Effector memory CD4-positive, alpha-beta T cell (primary cell): ENCODE data around the gene HMCN1.

Experiments
- DNase-seq, 3 donors: peaks; one replicate each; pipeline ENCODE4 v3.0.0-alpha.2; 2020
- H3K27ac ChIP-seq: 2 replicates; pipeline ENCODE4 v1.7.0; 2013; ENCODE audit warnings: mild to moderate bottlenecking, low read length, moderate library complexity; ENCODE audit not compliant: insufficient read depth, poor library complexity, severe bottlenecking
- H3K27me3 ChIP-seq: replicated peaks from 2 replicates; pipeline ENCODE4 v1.7.0; 2013; ENCODE audit warnings: mild to moderate bottlenecking, low read length; ENCODE audit not compliant: insufficient read depth, control insufficient read depth, poor library complexity, severe bottlenecking
- H3K36me3 ChIP-seq: 2 replicates; pipeline ENCODE4 v1.7.0; 2013; ENCODE audit warnings: mild to moderate bottlenecking, low read length, moderate library complexity; ENCODE audit not compliant: control insufficient read depth, insufficient read depth
- H3K4me1 ChIP-seq: 2 replicates; pipeline ENCODE4 v1.7.0; 2013; ENCODE audit warnings: low read length, mild to moderate bottlenecking; ENCODE audit not compliant: control insufficient read depth, insufficient read depth, poor library complexity, severe bottlenecking
- H3K4me3 ChIP-seq: 2 replicates; pipeline ENCODE4 v1.7.0; 2013; ENCODE audit warnings: low read length, low read depth, mild to moderate bottlenecking; ENCODE audit not compliant: insufficient read depth, poor library complexity, severe bottlenecking
- H3K9me3 ChIP-seq: 2 replicates; pipeline ENCODE4 v1.7.0; 2013; ENCODE audit warnings: mild to moderate bottlenecking, low read length, moderate library complexity; ENCODE audit not compliant: control insufficient read depth

The HMCN1 gene

DNA sequence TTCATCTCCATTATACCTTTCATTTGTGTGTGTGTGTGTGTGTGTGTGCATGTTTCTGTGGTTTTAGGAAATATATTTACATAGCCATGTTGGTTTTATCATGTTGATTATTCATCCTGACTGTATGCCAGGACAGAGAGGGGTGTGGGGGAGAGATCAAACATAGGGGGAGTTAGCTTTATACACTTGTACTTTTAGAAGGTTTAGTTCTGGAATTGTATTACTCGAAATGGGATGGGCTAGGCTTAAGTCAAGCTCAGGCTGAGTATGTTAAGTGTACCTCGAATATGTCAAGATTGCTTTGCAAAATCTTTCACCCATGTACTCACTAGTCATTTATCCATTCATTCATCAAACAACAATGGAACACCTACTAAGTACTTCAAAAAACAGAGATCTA is 123.3 kb downstream of the HMCN1 start:
- H3K27me3 ChIP-seq: peaks cover 7% of the 10 kb centered on the region
- no peaks in the 10 kb centered on the region for H3K36me3 ChIP-seq
- H3K27ac ChIP-seq: no peak overlapping the region
- H3K4me3 ChIP-seq: no peak overlapping the region
- no peaks in the 10 kb centered on the region for H3K9me3 ChIP-seq
- no peaks in the 10 kb centered on the region for H3K4me1 ChIP-seq
- no peak for DNase-seq

- peaks cover 3% of the 10 kb centered on the region for H3K27me3 ChIP-seq
- H3K36me3 ChIP-seq: no peaks in the 10 kb centered on the region
- no peak overlapping the region for H3K27ac ChIP-seq
- H3K4me1 ChIP-seq: no peaks in the 10 kb centered on the region
- no peak overlapping the region for H3K4me3 ChIP-seq
- H3K9me3 ChIP-seq: no peaks in the 10 kb centered on the region
- DNase-seq: no peak
Observed at GRCh38 chr1:185860311-185860710, 126.1 kb downstream of the HMCN1 start.

DNA sequence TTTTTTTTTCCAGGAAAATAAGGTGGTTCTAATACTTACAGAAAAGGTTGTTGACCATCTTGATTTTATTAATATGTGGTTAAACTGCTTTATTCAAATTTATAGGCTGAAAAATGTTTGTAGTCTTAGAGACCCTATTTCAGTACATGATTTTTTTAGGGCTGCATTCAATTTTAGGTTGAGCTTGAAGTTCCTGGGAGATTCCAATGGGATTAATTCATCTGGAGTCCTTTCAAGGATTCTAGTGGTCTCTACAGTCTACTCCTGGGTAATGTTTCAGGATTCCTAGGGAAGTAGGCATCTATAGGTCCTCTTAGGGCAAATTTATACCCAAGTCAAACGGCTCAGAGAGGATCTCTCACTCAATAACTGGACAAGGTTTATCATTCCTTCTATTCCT is 126.7 kb downstream of the HMCN1 start:
- Histone ChIP-seq H3K27me3 (peaks cover 3% of the 10 kb centered on the region), H3K9me3 (no peaks in the 10 kb centered on the region), H3K36me3 (no peaks in the 10 kb centered on the region), H3K27ac (no peak overlapping the region), H3K4me1 (no peaks in the 10 kb centered on the region), H3K4me3 (no peak overlapping the region)
- no peak for DNase-seq

- no peaks in the 10 kb centered on the region for H3K9me3 ChIP-seq
- no peak overlapping the region for H3K4me3 ChIP-seq
- H3K36me3 ChIP-seq: no peaks in the 10 kb centered on the region
- no peak for DNase-seq
- no peaks in the 10 kb centered on the region for H3K4me1 ChIP-seq
- peaks cover 3% of the 10 kb centered on the region for H3K27me3 ChIP-seq
- no peak overlapping the region for H3K27ac ChIP-seq
Observed at GRCh38 chr1:185861630-185862029, 127.4 kb downstream of the HMCN1 start.

- peaks cover 3% of the 10 kb centered on the region for H3K27me3 ChIP-seq
- H3K36me3 ChIP-seq: no peaks in the 10 kb centered on the region
- no peak overlapping the region for H3K4me3 ChIP-seq
- no peak overlapping the region for H3K27ac ChIP-seq
- no peaks in the 10 kb centered on the region for H3K9me3 ChIP-seq
- no peak for DNase-seq
- H3K4me1 ChIP-seq: no peaks in the 10 kb centered on the region
Observed at GRCh38 chr1:185862235-185862634, 128.0 kb downstream of the HMCN1 start.

DNA sequence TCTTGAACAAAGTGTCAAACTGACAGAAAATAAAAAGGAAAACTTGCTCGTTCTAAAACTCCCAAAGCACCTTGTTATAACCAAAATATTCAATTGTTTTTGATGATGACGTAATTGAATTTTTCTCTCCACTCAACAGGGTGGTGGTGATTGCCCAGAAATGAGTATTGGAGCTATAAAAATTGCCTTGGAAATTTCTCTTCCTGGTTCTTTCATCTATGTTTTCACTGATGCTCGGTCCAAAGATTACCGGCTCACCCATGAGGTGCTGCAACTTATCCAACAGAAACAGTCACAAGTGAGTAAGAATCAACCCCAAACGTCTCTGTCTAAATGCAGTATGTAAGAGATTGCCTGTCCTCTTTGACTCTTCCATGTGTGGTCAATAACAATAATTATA is 130.1 kb downstream of the HMCN1 start:
- Histone ChIP-seq H3K27ac (no peak overlapping the region), H3K36me3 (no peaks in the 10 kb centered on the region), H3K27me3 (peaks cover 3% of the 10 kb centered on the region), H3K4me1 (no peaks in the 10 kb centered on the region), H3K9me3 (no peaks in the 10 kb centered on the region), H3K4me3 (no peak overlapping the region)
- no peak for DNase-seq

- Histone ChIP-seq H3K9me3 (no peaks in the 10 kb centered on the region), H3K4me1 (no peaks in the 10 kb centered on the region), H3K4me3 (no peak overlapping the region), H3K27ac (no peak overlapping the region), H3K36me3 (no peaks in the 10 kb centered on the region), H3K27me3 (peaks cover 3% of the 10 kb centered on the region)
- no peak for DNase-seq
Observed at GRCh38 chr1:185864889-185865517, 130.8 kb downstream of the HMCN1 start.

- no peak for DNase-seq
- H3K9me3 ChIP-seq: no peaks in the 10 kb centered on the region
- H3K4me1 ChIP-seq: no peaks in the 10 kb centered on the region
- H3K4me3 ChIP-seq: no peak overlapping the region
- H3K27me3 ChIP-seq: no peaks in the 10 kb centered on the region
- H3K27ac ChIP-seq: no peak overlapping the region
- H3K36me3 ChIP-seq: no peaks in the 10 kb centered on the region
Observed at GRCh38 chr1:185869590-185869989, 135.4 kb downstream of the HMCN1 start.

GRCh38 chr1:185871627-185872150 is 137.5 kb downstream of the HMCN1 start:
- H3K4me1 ChIP-seq: no peaks in the 10 kb centered on the region
- no peak for DNase-seq
- H3K9me3 ChIP-seq: no peaks in the 10 kb centered on the region
- H3K36me3 ChIP-seq: no peaks in the 10 kb centered on the region
- no peaks in the 10 kb centered on the region for H3K27me3 ChIP-seq
- no peak overlapping the region for H3K4me3 ChIP-seq
- H3K27ac ChIP-seq: no peak overlapping the region

- Histone ChIP-seq H3K36me3 (no peaks in the 10 kb centered on the region), H3K27me3 (no peaks in the 10 kb centered on the region), H3K4me3 (no peak overlapping the region), H3K27ac (no peak overlapping the region), H3K4me1 (no peaks in the 10 kb centered on the region), H3K9me3 (no peaks in the 10 kb centered on the region)
- no peak for DNase-seq
Observed at GRCh38 chr1:185874246-185874645, 140.1 kb downstream of the HMCN1 start.
